Activated CD4-positive, alpha-beta T cell treated with anti-CD3 and anti-CD28 coated beads for 48 hours (primary cell): ENCODE results near the gene KCNK1.

Experiments used
- DNase-seq: peaks from one replicate; pipeline ENCODE4 v3.0.0-alpha.2; 2020

KCNK1 gene

DNA sequence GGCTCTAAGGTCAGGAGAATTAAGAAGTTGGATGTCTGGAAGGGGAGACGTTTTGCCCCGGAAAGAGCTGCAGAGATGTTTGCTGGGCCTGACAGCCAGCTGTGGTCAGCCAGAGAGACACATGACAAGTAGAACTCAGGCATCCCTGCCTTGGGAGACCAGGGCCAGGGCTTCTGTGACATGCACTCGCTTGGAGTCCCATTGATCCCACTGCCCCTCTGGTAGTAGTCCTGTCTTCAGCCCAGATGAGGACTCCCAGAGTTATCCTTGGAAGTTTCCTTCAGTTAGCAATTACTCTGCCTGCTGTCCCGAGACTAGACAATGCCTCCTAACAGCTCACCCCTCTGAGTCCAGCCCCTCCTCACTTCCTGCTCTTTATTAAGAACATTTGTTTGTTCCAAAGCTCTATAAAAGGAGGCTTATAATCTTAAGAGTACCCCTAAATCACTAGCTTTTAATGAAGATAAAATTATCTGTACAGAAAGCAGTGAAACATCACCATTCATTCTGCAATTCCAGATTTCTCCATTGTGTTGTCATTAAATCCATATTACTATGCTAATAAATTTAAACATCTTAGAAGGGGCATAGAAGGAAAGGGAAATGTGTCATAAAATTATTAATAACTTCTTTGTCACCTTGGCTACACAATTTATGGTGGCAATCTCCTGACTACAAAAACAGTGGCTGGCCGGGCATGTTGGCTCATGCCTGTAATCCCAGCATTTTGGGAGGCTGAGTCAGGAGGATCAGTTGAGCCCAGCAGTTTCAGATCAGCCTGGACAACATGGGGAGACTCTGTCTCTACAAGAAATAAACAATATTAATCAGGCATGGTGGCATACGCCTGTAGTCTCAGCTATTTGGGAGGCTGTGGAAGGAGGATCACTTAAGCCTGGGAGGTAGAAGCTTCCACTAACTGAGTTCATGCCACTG lies 94.2 kb downstream of the KCNK1 start:
- DNase-seq: no peak

DNA sequence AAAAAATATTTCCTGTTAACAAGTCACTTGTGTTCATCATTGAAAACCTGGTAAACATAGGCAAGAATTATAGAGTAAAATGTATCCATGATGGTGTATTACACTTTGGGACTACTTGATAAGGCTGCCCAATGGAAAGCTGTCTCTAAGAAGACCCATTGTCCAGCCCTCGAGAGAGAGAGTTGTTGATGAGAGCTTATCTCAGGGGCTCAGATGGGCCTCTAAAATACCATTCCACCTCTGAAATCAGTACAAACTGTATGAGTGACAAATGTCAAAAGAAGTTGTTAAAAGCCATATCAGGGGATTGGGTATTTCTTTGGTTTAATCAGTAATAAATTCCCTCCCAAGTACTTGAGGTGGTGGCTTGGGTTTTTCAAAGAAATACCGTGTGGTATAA lies 96.1 kb downstream of the KCNK1 start:
- DNase-seq: no peak

DNA sequence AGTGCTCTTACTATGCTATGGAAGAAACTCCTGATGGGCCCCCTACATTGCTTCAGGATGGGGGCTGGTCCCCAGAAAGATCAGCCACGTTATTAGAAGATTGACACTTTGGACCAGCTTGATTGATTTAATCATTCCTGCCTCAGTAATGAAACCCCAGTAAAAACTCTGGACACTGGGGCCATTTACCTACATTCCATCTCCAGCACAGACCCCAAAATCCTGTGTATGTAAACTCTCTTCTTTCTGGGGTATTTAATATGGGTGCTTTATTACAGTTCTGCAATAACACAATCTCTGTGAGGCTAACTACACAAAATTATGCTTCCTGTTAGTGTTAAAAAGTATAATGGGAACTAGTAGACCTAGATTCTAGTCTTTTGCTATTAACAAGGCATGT lies 96.6 kb downstream of the KCNK1 start:
- no peak for DNase-seq

DNA sequence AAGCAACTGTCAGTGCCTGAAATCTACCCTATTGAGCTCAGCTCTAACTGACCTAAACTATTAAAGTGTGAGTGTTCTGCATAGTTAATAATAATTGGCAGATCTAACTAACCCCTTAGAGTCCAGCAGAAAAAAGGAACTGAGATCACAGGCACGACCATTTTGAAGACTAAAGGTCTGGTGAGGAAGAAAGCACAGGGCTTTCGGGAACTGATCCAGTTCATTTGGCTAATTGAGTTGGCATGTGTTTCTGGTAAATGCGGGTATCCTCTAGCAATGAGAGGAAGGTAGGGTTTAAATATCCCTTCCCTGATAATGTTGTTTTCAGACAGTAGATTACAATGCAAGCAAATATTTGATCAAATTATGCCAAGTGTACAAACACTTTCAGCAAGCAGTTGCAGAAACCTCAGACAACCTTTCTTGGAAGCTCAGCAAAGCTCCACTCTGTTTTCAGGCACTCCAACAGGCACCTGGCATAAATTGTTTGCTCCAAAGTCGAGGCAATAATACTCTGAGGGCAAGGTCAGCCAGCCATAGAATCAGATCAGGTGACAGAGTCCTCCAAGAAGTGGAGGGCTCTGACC lies 100.8 kb downstream of the KCNK1 start:
- no peak for DNase-seq

DNA sequence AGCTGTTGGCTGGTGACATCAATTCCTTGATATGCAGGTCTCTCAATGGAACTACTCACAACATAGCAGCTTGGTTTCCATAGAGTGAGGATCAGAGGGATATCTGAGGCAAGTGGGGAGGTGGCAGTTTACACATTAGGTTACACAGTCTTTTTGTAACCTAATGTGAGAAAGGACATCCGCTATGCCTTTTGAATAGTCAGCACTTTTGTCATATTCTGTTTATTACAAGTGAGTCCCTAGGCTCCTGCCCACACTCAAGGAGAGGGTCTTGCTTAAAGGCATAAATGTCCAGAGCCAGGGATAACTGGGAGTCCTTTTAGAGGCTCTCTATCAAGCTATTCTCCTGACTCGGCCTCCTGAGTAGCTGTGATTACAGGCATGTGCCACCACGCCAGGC lies 104.2 kb downstream of the KCNK1 start:
- no peak for DNase-seq

DNA sequence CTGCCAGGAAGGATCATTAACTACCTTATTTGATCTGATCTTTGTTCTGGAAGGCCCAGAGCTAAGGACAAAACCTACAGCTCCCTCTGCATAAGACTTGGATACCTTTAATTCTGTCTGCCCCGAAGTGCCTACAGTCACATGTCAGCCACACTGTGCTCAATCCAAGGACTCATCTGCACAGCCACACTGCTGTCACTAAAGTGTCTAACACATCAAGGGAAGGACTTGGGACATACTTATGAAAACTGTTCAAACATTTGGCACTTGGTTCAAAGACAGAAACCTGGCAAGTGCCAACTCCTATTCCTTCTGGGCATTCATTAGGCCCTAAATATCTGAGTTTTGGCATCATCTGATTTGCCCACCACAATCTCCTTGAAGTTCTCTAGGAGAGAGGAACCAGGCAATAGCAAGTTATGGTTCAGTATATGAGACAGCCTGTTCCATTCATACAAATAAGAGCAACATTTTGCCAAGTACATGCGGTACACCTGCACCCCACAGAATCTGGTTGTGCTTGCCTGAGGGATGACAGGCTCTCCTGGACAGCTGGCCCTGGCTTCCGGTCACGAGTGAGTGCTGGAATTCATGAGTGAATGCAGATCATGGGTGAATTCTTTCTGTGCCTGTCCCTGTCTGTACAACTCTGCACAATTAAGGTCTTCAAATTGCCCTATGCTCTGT lies 105.9 kb downstream of the KCNK1 start:
- DNase-seq: no peak

DNA sequence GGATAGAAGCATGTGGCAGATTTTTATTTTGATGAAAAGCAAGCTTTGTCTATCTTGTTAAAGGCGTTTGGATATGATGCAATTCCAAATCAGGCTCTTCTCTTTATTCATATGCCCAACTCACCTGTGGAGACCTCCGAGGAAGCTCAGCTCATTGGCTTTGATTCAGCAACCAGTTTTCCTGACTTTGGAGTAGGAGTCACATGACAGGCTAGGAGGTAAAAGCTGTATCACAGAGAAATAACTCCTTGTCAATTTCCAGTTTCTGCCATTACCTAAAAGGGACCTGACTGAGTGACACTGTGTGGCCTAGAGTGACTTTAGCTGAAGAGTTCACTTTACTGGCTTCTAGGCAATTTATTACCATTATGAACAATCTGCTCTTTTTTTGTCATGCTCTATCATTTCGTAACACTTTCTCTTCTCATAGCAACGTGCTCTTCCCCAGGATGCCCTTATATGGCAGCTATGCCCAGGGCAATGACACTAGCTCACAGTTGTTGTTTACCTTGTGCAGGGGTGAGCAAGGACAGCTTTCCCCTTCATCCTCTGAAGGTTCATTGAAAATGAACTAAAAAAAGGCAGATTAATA lies 107.2 kb downstream of the KCNK1 start:
- DNase-seq: no peak
